Mucosa of stomach (tissue), 1 donor: ENCODE results near the gene POFUT1.
"Not testable (repeated sequence)": the region's sequence is repeated elsewhere in the genome, so short reads cannot be mapped to it uniquely, and the experiment has no call there.

Experiments used
- H3K27me3 ChIP-seq: one replicate; pipeline ENCODE4 v1.7.0; 2013; ENCODE audit warnings: mild to moderate bottlenecking, low read length; ENCODE audit not compliant: control insufficient read depth, insufficient read depth
- H3K36me3 ChIP-seq: one replicate; pipeline ENCODE4 v1.7.0; 2013; ENCODE audit warnings: low read length; ENCODE audit not compliant: control insufficient read depth, insufficient read depth
- H3K4me1 ChIP-seq: one replicate; pipeline ENCODE4 v1.7.0; 2013; ENCODE audit warnings: mild to moderate bottlenecking, low read length; ENCODE audit not compliant: control insufficient read depth, insufficient read depth
- H3K4me3 ChIP-seq: one replicate; pipeline ENCODE4 v1.7.0; 2013; ENCODE audit warnings: low read length
- H3K9ac ChIP-seq: one replicate; pipeline ENCODE4 v1.7.0; 2013; ENCODE audit warnings: mild to moderate bottlenecking, low read length, moderate library complexity
- H3K9me3 ChIP-seq: one replicate; pipeline ENCODE4 v1.7.0; 2013; ENCODE audit warnings: mild to moderate bottlenecking, low read length, moderate library complexity; ENCODE audit not compliant: control insufficient read depth
- donor health status: Pancreatic carcinoma.

The POFUT1 gene

DNA sequence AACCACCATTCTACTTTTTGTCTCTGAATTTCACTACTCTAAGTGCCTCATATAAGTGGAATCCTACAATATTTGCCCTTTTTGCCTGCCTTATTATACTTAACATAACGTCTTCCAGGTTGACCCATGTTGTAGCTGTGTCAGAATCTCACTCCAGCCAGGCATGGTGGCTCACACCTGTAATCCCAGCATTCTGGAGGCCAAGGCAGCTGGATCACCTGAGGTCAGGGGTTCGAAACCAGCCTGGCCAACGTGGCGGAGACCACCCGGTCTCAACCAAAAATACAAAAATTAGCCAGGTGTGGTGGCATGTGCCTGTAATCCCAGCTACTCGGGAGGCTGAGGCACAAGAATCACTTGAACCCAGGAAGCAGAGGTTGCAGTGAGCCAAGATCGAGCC lies 30.0 kb upstream of the POFUT1 start:
- H3K9ac ChIP-seq = not testable (repeated sequence)

GRCh38 chr20:32179515-32179914 lies 28.2 kb upstream of the POFUT1 start:
- H3K9me3 ChIP-seq = no peaks in the 10 kb centered on the region
- H3K36me3 ChIP-seq = no peaks in the 10 kb centered on the region

More for the DNA sequence above, 30.0 kb upstream of the POFUT1 start:
- H3K36me3 ChIP-seq, H3K4me1 ChIP-seq, H3K4me3 ChIP-seq, H3K9me3 ChIP-seq, H3K27me3 ChIP-seq: not testable (repeated sequence)

DNA sequence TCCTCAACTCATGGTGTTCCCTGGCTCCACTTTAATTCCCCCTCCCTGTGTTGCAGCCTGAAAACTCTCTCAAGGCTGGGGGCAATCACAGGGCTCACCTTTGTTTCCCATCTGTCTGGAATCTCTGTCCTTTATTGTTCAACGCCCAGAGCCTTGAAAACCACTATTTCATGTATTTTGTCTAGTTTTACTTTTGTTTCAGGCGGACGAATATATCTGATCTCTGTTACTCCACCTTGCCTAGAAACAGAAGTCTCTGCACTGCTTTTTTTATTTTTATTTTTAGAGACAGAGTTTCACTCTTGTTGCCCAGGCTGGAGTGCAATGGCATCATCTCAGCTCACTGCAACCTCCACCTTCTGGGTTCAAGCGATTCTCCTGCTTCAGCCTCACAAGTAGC lies 27.7 kb upstream of the POFUT1 start:
- Histone ChIP-seq H3K4me1 (no peaks in the 10 kb centered on the region), H3K36me3 (no peaks in the 10 kb centered on the region), H3K9me3 (no peaks in the 10 kb centered on the region), H3K9ac (no peak overlapping the region), H3K27me3 (no peaks in the 10 kb centered on the region), H3K4me3 (no peak overlapping the region)

More at GRCh38 chr20:32179515-32179914, 28.2 kb upstream of the POFUT1 start:
- Histone ChIP-seq H3K4me1 (no peaks in the 10 kb centered on the region), H3K9ac (no peak overlapping the region), H3K27me3 (no peaks in the 10 kb centered on the region), H3K4me3 (no peak overlapping the region)

GRCh38 chr20:32181606-32182005 lies 26.1 kb upstream of the POFUT1 start:
- Histone ChIP-seq H3K9me3 (no peaks in the 10 kb centered on the region), H3K4me3 (no peak overlapping the region), H3K9ac (no peak overlapping the region), H3K36me3 (no peaks in the 10 kb centered on the region), H3K4me1 (no peaks in the 10 kb centered on the region), H3K27me3 (no peaks in the 10 kb centered on the region)

GRCh38 chr20:32183947-32184635 lies 23.6 kb upstream of the POFUT1 start:
- no peaks in the 10 kb centered on the region for H3K9me3 ChIP-seq
- H3K4me3 ChIP-seq = no peak overlapping the region
- no peak overlapping the region for H3K9ac ChIP-seq
- no peaks in the 10 kb centered on the region for H3K27me3 ChIP-seq
- peaks cover 8% of the 10 kb centered on the region for H3K4me1 ChIP-seq
- no peaks in the 10 kb centered on the region for H3K36me3 ChIP-seq

GRCh38 chr20:32184961-32185603 lies 22.6 kb upstream of the POFUT1 start:
- H3K36me3 ChIP-seq = no peaks in the 10 kb centered on the region
- H3K4me3 ChIP-seq = no peak overlapping the region
- no peaks in the 10 kb centered on the region for H3K9me3 ChIP-seq
- H3K4me1 ChIP-seq = peaks cover 15% of the 10 kb centered on the region
- H3K27me3 ChIP-seq = no peaks in the 10 kb centered on the region
- no peak overlapping the region for H3K9ac ChIP-seq

DNA sequence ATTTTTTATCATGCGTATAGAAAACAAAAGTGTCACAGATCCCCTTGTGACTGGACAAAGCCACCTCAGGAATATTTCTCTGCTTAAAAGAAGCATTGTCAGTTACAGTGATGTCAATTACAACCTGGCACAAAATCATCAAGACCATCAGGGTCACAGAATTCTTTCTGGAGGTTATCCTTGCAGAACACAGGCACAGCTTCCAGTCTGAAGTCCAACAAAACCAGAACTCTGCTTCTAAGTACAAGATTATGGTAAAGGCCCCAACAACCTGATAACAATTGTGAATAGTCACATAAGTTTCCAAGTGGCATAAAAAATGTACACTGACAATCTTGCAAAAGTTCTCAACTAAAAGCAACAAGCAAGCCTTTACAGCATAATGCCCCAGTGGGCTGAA lies 21.2 kb upstream of the POFUT1 start:
- Histone ChIP-seq H3K9me3 (no peaks in the 10 kb centered on the region), H3K36me3 (no peaks in the 10 kb centered on the region), H3K4me1 (peaks cover 15% of the 10 kb centered on the region), H3K4me3 (no peak overlapping the region), H3K27me3 (no peaks in the 10 kb centered on the region), H3K9ac (no peak overlapping the region)

GRCh38 chr20:32188376-32189122 lies 19.1 kb upstream of the POFUT1 start:
- no peaks in the 10 kb centered on the region for H3K36me3 ChIP-seq
- H3K27me3 ChIP-seq = no peaks in the 10 kb centered on the region
- H3K4me3 ChIP-seq = no peak overlapping the region
- H3K4me1 ChIP-seq = peaks cover 15% of the 10 kb centered on the region
- H3K9me3 ChIP-seq = no peaks in the 10 kb centered on the region
- H3K9ac ChIP-seq = no peak overlapping the region

- no peaks in the 10 kb centered on the region for H3K9me3 ChIP-seq
- peaks cover 15% of the 10 kb centered on the region for H3K4me1 ChIP-seq
- peak overlapping the region; percentile 68 for H3K9ac ChIP-seq
- H3K27me3 ChIP-seq = no peaks in the 10 kb centered on the region
- no peaks in the 10 kb centered on the region for H3K36me3 ChIP-seq
- no peak overlapping the region for H3K4me3 ChIP-seq
Measured at GRCh38 chr20:32189123-32189410, 18.6 kb upstream of the POFUT1 start.

GRCh38 chr20:32189691-32190615 lies 17.7 kb upstream of the POFUT1 start:
- Histone ChIP-seq H3K9me3 (no peaks in the 10 kb centered on the region), H3K27me3 (no peaks in the 10 kb centered on the region), H3K36me3 (no peaks in the 10 kb centered on the region), H3K4me1 (peaks cover 15% of the 10 kb centered on the region), H3K4me3 (peak overlapping the region; percentile 29), H3K9ac (peak overlapping the region; percentile 68)

GRCh38 chr20:32190616-32191415 lies 16.9 kb upstream of the POFUT1 start:
- peaks cover 22% of the 10 kb centered on the region for H3K4me1 ChIP-seq
- H3K4me3 ChIP-seq = no peak overlapping the region
- no peaks in the 10 kb centered on the region for H3K27me3 ChIP-seq
- peaks cover 5% of the 10 kb centered on the region for H3K36me3 ChIP-seq
- peak overlapping the region; percentile 68 for H3K9ac ChIP-seq
- no peaks in the 10 kb centered on the region for H3K9me3 ChIP-seq
